Naive B cell (primary cell): ENCODE data around the gene GTPBP2. TPM values are rescaled to one million over a fixed set of nuclear protein-coding genes. Genes with fewer than 3 reads are reported as not detected.
A peak's percentile ranks its signal among the peaks of the same experiment; 100 is the strongest.

Source experiments
- ATAC-seq, 2 donors: fragments of 150-1000 bp; cut with Tn5 transposase; 2 replicates each; pipeline ENCODE4 v1.10.0; 2021; ENCODE audit warnings: low read depth in 2 of 2, mild to moderate bottlenecking in 2 of 2, moderate library complexity in 2 of 2
- DNase-seq: peaks from one replicate; pipeline ENCODE4 v3.0.0; 2022
- H3K27ac Mint-ChIP-seq, 6 donors: one replicate each; pipeline ENCODE4 v1.8.0; 2020 to 2022; ENCODE audit warnings: mild to moderate bottlenecking in 6 of 6, mixed read lengths in 6 of 6, moderate library complexity in 5 of 6, inconsistent platforms in 2 of 6
- H3K27me3 Mint-ChIP-seq, 3 donors: one replicate each; pipeline ENCODE4 v1.8.0; 2021 to 2022; ENCODE audit warnings: mixed read lengths in 3 of 3, mild to moderate bottlenecking in 1 of 3
- H3K36me3 Mint-ChIP-seq, 2 donors: one replicate each; pipeline ENCODE4 v1.8.0; 2020 to 2022; ENCODE audit warnings: mixed read lengths in 2 of 2, inconsistent platforms in 1 of 2, mild to moderate bottlenecking in 1 of 2
- H3K4me1 Mint-ChIP-seq, 3 donors: one replicate each; pipeline ENCODE4 v1.8.0; 2020 to 2022; ENCODE audit warnings: mixed read lengths in 3 of 3, inconsistent platforms in 1 of 3, mild to moderate bottlenecking in 1 of 3, moderate library complexity in 1 of 3
- H3K4me3 Mint-ChIP-seq, 8 donors: one replicate each; pipeline ENCODE4 v1.8.0; 2020 to 2022; ENCODE audit warnings: mild to moderate bottlenecking in 8 of 8, mixed read lengths in 8 of 8, moderate library complexity in 8 of 8, inconsistent platforms in 2 of 8
- H3K9me3 Mint-ChIP-seq, 7 donors: one replicate each; pipeline ENCODE4 v1.8.0; 2020 to 2022; ENCODE audit warnings: mixed read lengths in 7 of 7, mild to moderate bottlenecking in 5 of 7, inconsistent platforms in 2 of 7, moderate library complexity in 1 of 7
- polyA plus RNA-seq, 6 donors: library from polyadenylated mRNA; unstranded; fragments of 300-500 nt; fragmentation: Illumina TruSeq; gene quantifications; one replicate each; pipeline ENCODE4 v1.2.3, GENCODE V29; 2021; ENCODE audit warnings: low read depth in 6 of 6

Gene GTPBP2
- polyA plus RNA-seq, 6 donors from 2014 or later = 2.5 to 17.3 (median 3.8) TPM

- ATAC-seq (no peak), DNase-seq (no peak)
- Mint-ChIP-seq H3K9me3 (no peaks in the 10 kb centered on the region), H3K36me3 (peaks cover 5 to 21% of the 10 kb centered on the region in 2 donors), H3K4me1 (peaks cover 44 to 48% (median 47%) of the 10 kb centered on the region in 3 donors), H3K27ac (peak overlapping the region in 2 of 6 donors; percentile 42 to 49), H3K4me3 (peak overlapping the region in 2 of 8 donors; percentile 59 to 97), H3K27me3 (no peaks in the 10 kb centered on the region)
These were observed 3.6 kb downstream of the GTPBP2 start for GRCh38 chr6:43625393-43625992.

DNA sequence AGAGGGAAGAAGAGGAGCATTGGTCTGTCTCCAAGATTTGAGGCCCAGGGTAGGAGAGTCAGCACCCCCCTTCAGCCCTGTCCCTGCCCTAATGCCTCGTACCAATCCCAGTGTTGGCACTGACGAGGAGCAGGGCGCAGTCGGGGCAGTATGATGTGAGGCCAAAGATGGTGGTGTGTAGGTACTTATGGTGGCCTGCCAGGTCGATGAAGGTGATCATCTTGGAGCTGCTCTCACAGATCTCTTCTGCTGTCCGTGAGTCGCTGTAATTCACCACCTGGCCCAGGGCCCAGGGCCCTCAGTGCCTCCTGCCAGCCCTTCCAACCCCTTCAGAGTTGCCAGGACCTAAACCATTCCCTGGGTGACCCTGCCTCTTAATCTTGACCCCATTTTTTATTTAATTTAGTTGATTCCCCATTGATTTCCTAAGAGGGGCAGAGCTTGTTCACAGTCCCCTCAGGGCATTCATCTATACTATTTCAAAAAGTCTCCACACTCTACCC lies 4.2 kb downstream of the GTPBP2 start:
- ATAC-seq (no peak), DNase-seq (no peak)
- H3K27me3 Mint-ChIP-seq = no peaks in the 10 kb centered on the region
- peaks cover 40 to 44% (median 41%) of the 10 kb centered on the region in 3 donors for H3K4me1 Mint-ChIP-seq
- peaks cover 5 to 21% of the 10 kb centered on the region in 2 donors for H3K36me3 Mint-ChIP-seq
- no peak overlapping the region for H3K4me3 Mint-ChIP-seq
- peak overlapping the region in 2 of 6 donors; percentile 61 to 81 for H3K27ac Mint-ChIP-seq
- no peaks in the 10 kb centered on the region for H3K9me3 Mint-ChIP-seq

GRCh38 chr6:43623880-43624785 lies 4.9 kb downstream of the GTPBP2 start:
- Mint-ChIP-seq H3K9me3 (no peaks in the 10 kb centered on the region), H3K4me3 (peak overlapping the region in 2 of 8 donors; percentile 12 to 65), H3K4me1 (peaks cover 39 to 40% (median 40%) of the 10 kb centered on the region in 3 donors), H3K27me3 (no peaks in the 10 kb centered on the region), H3K27ac (peak overlapping the region in 2 of 6 donors; percentile 62 to 81), H3K36me3 (peaks cover 5 to 21% of the 10 kb centered on the region in 2 donors)
- DNase-seq (no peak), ATAC-seq (no peak)

- Mint-ChIP-seq H3K9me3 (no peaks in the 10 kb centered on the region), H3K4me1 (peaks cover 27 to 31% (median 28%) of the 10 kb centered on the region in 3 donors), H3K27ac (peak overlapping the region in 3 of 6 donors; percentile 36 to 62 (median 44)), H3K4me3 (peak overlapping the region in 1 of 8 donors; percentile 36), H3K36me3 (peaks cover 5 to 21% of the 10 kb centered on the region in 2 donors), H3K27me3 (no peaks in the 10 kb centered on the region)
- DNase-seq = no peak
- no peak for ATAC-seq
These were observed 6.5 kb downstream of the GTPBP2 start for GRCh38 chr6:43622541-43622940.

DNA sequence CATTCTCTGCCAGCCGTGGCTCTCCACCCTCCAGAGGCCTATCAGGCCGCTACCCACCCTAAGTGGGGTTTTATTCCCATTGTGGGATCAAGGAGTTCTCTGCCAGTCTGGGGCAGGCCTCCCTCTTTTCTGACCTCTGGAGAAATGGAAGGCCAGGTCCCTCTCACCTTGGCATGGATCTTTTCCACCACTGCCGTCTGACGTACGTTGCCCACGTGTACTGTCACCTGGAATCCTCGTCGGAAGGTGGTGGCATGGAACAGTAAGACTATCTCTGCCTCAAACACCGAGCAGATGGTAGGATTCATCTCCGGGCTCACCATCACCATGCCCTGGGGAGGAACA lies 7.3 kb downstream of the GTPBP2 start:
- DNase-seq (no peak), ATAC-seq (no peak)
- peak overlapping the region in 3 of 6 donors; percentile 48 to 62 (median 55) for H3K27ac Mint-ChIP-seq
- peaks cover 5 to 21% of the 10 kb centered on the region in 2 donors for H3K36me3 Mint-ChIP-seq
- no peaks in the 10 kb centered on the region for H3K9me3 Mint-ChIP-seq
- H3K27me3 Mint-ChIP-seq = no peaks in the 10 kb centered on the region
- H3K4me1 Mint-ChIP-seq = peaks cover 20 to 24% (median 21%) of the 10 kb centered on the region in 3 donors
- H3K4me3 Mint-ChIP-seq = peak overlapping the region in 1 of 8 donors; percentile 33

- DNase-seq (no peak), ATAC-seq (no peak)
- Mint-ChIP-seq H3K4me1 (peaks cover 15 to 19% (median 16%) of the 10 kb centered on the region in 3 donors), H3K4me3 (no peak overlapping the region), H3K9me3 (no peaks in the 10 kb centered on the region), H3K27me3 (no peaks in the 10 kb centered on the region), H3K27ac (peak overlapping the region in 2 of 6 donors; percentile 62 to 65), H3K36me3 (peaks cover 5 to 16% of the 10 kb centered on the region in 2 donors)
These were observed 7.8 kb downstream of the GTPBP2 start for GRCh38 chr6:43621078-43621835.

DNA sequence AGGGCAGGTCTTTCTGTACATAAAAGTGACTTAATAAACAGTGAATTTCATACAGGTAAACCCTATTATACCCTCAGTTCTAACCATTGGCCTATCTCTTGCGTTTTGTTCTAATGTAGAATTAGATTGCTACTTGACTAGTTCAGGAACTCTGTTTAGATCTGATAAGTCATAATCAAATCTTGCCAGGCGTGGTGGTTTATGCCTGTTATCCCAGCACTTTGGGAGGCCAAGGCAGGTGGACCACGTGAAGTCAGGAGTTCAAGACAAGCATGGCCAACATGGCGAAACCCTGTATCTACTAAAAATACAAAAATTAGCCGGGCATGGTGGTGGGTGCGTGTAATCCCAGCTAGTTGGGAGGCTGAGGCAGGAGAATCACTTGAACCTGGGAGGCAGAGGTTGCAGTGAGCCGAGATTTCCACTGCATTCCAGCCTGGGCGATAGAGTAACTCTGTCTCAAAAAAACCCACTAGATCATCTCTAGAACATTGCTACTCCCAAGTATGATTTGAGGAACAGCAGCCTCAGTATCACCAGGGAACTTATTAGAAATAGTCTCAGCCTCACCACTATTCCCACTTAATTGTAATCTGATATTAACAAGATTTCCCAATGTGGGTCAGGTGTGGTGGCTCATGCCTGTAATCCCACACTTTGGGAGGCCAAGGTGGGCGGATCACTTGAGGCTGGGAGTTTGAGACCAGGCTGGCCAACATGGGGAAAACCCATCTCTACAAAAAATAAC lies 12.2 kb downstream of the GTPBP2 start:
- Mint-ChIP-seq H3K27ac (peak overlapping the region in 4 of 6 donors; percentile 47 to 92 (median 69)), H3K27me3 (no peaks in the 10 kb centered on the region), H3K9me3 (no peaks in the 10 kb centered on the region), H3K4me1 (peaks cover 5 to 9% (median 7%) of the 10 kb centered on the region in 3 donors), H3K36me3 (peaks cover 8 to 12% of the 10 kb centered on the region in 2 donors), H3K4me3 (no peak overlapping the region)
- DNase-seq (no peak), ATAC-seq (no peak)

DNA sequence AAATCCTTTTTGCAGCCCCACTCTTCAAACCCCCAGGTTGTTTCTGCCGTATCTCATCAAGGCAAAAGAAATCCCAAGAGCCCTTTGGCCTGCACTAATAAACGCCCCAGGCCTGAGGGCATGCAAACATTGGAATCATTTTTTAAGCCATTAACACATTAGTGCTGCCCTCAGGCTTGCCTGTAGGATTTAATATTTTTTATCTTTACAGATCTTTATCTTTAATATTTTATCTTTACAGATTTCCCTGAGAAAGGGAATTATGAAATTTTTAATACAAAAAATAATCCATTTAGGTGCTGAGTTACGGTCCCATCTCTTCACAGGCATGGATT lies 14.7 kb downstream of the GTPBP2 start:
- no peaks in the 10 kb centered on the region for H3K9me3 Mint-ChIP-seq
- H3K4me3 Mint-ChIP-seq = no peak overlapping the region
- ATAC-seq (no peak), DNase-seq (no peak)
- H3K27ac Mint-ChIP-seq = no peak overlapping the region
- H3K27me3 Mint-ChIP-seq = no peaks in the 10 kb centered on the region
- peaks cover 3 to 8% (median 5%) of the 10 kb centered on the region in 3 donors for H3K4me1 Mint-ChIP-seq
- peaks cover 8 to 16% of the 10 kb centered on the region in 2 donors for H3K36me3 Mint-ChIP-seq

- ATAC-seq (no peak), DNase-seq (no peak)
- Mint-ChIP-seq H3K9me3 (no peaks in the 10 kb centered on the region), H3K27ac (peak overlapping the region in 1 of 6 donors; percentile 40), H3K36me3 (peaks cover 8 to 16% of the 10 kb centered on the region in 2 donors), H3K4me3 (no peak overlapping the region), H3K4me1 (peaks cover 5 to 10% (median 8%) of the 10 kb centered on the region in 3 donors), H3K27me3 (no peaks in the 10 kb centered on the region)
These were observed 15.2 kb downstream of the GTPBP2 start for GRCh38 chr6:43613721-43614395.

DNA sequence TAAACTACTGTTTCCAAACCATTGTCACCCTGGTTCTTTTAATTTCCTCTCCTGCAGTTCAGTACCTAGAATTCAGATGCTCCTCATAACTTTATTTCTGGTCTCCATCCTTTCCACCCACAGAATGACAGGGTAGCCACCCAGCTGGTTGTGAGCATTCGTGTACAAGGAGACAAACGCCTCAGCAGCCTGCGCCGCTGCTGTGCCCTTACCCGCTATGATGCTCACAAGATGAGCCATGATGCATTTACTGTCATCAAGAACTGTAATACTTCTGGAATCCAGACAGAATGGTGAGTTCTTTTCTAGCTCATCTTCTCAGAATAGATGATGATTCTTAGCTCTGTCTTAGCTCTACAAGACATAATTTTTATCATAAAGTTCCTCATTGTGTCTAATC lies 18.6 kb downstream of the GTPBP2 start:
- Mint-ChIP-seq H3K36me3 (peaks cover 11 to 24% of the 10 kb centered on the region in 2 donors), H3K9me3 (no peaks in the 10 kb centered on the region), H3K4me1 (peaks cover 16 to 19% (median 17%) of the 10 kb centered on the region in 3 donors), H3K27me3 (no peaks in the 10 kb centered on the region), H3K27ac (peak overlapping the region in 3 of 6 donors; percentile 14 to 59 (median 43)), H3K4me3 (peak overlapping the region in 1 of 8 donors; percentile 15)
- no peak for DNase-seq
- ATAC-seq = no peak

DNA sequence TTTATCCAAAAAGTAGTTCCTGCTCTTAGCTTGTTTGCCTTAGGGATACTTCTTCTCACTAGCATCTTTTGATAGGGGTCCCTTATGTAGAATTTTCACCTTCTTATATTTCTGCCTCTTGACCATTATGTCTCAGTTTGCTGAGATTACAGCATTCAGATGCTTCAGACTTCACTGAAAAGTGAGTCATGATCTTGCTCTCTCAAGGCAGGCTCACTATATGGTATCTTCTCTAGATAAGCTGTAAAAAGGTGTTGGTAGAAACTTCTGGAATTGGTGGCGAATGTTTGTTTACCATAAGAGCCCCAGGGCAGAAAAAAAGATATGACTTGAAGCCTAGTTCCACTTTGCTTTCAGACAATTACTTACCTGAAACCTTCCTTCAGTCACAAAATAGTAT lies 19.7 kb downstream of the GTPBP2 start:
- H3K27me3 Mint-ChIP-seq = no peaks in the 10 kb centered on the region
- DNase-seq (no peak), ATAC-seq (no peak)
- H3K4me3 Mint-ChIP-seq = no peak overlapping the region
- peaks cover 16 to 19% (median 17%) of the 10 kb centered on the region in 3 donors for H3K4me1 Mint-ChIP-seq
- H3K27ac Mint-ChIP-seq = no peak overlapping the region
- H3K9me3 Mint-ChIP-seq = no peaks in the 10 kb centered on the region
- H3K36me3 Mint-ChIP-seq = peaks cover 11 to 31% of the 10 kb centered on the region in 2 donors

- peaks cover 9 to 33% of the 10 kb centered on the region in 2 donors for H3K36me3 Mint-ChIP-seq
- H3K27me3 Mint-ChIP-seq = no peaks in the 10 kb centered on the region
- DNase-seq (no peak), ATAC-seq (peak; percentile 58 to 75)
- peak overlapping the region in 4 of 6 donors; percentile 3 to 70 (median 43) for H3K27ac Mint-ChIP-seq
- no peaks in the 10 kb centered on the region for H3K9me3 Mint-ChIP-seq
- peak overlapping the region in 1 of 8 donors; percentile 27 for H3K4me3 Mint-ChIP-seq
- peaks cover 16 to 19% (median 17%) of the 10 kb centered on the region in 3 donors for H3K4me1 Mint-ChIP-seq
These were observed 20.3 kb downstream of the GTPBP2 start for GRCh38 chr6:43608807-43609206.
